Measurements from ENCODE around the gene FGFRL1.

GRCh38 chr4:968221-968620 is 43.2 kb upstream of the FGFRL1 start:
- no peak for TF ChIP-seq CTCF (IDR thresholded peaks at IDR 0.05; ENCODE audit: borderline replicate concordance, extremely low read depth, low read length, poor library complexity, severe bottlenecking)
- TF ChIP-seq EZH2 (IDR thresholded peaks at IDR 0.05; ENCODE audit: borderline replicate concordance, low read depth, low read length, severe bottlenecking) = no peak

Data from DND-41 (cell line).